NCI-H748 treated with DMSO at 0.1 percent for 48 hours (cell line): ENCODE data around the gene ATXN7L1.

Experiments
- DNase-seq: peaks from one replicate; lab custom pipeline; 2025; lab: John Stamatoyannopoulos, UW

ATXN7L1 gene

DNA sequence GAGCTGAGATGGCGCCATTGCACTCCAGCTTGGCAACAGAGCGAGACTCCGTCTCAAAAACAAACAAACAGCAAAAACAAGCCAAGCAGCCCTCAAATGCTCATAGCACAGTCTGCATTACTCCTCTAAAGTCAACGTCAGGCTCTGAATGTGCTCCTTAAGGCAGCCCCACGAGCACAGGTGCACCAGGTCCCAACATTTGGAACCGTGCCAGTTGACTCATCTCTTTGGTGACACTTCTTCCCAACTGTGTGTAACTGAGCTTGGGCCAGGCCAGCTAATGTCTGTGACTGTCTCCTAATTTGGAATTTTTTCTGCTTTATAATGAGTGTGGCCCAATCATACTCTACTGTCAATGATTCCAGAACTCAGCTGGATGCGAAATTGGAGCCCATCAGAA lies 228.8 kb downstream of the ATXN7L1 start:
- DNase-seq: peak; percentile 15

DNA sequence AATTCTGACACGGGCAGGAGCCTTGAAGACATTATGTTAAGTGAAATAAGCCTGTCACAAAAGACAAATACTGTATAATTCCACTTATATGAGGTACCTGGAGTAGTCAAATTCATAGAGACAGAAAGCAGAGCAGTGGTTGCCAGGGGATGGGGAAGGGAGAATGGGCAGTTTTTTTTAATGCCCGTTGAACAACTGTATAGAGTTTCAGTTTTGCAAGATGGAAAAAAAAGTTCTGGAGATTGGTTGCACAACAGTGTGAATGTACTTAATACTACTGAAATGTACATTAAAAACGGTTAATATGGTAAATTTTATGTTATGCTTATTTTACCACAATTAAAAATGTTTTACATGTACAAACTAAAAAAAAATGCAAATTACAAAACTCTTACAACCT lies 231.5 kb downstream of the ATXN7L1 start:
- no peak for DNase-seq

DNA sequence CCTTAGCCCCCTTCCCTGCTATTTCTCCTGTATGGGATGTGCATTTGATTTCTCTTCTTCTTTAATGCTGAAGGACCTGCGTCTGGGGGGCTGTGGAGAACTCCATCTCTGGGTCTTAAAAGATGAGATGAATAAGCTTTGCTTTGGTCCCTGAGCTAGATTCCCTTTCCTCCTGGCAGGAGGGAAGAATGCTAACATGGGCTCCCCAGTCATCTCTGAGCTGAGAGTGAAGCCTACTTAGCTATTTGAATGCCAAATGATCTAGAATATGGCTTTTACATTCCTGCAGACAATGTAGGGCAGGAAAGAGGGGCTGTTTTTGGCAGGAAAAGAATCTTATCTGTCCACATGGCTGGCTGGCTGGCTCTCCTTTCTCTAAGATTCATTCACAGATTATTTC lies 232.5 kb downstream of the ATXN7L1 start:
- DNase-seq: no peak

DNA sequence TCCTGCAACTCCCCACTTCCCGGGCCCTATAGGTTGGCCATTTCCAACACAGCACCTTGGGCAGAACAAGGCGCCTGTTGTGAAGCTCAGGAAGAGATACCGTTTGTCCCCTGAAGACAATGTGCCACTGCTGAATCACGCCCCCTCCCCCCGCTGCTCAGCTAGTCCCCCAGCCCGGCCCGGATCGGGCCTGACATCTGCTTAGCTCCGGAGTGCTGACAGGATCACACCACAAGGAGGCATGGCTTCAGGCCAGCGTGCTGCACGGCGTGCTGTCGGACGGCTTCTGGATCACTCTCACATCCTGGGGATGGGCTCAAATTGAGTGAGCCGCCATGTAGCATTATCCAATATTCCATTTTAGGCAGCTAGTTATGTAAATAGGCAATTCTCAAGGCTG lies 233.0 kb downstream of the ATXN7L1 start:
- no peak for DNase-seq

DNA sequence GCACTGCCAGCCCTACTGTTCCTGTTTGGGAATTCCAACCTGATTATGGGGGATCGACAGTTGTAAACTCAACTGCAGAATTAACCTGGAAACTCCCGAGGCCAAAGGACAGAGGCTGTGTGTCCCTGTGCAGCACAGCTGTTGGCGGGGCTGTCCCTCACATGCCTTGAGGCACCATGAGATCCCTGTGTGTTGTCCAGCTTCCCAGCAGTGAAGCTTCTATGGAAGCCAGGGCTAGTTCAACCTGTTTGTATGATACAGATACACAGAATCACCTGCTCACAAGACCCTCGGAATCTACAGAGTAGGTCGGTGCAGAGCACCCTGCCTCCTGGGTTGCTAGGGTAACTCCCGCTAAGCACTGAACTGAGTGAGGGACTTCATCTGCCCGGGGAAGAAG lies 234.1 kb downstream of the ATXN7L1 start:
- DNase-seq: no peak

- no peak for DNase-seq
These were observed 235.2 kb downstream of the ATXN7L1 start for GRCh38 chr7:105640956-105641810.

GRCh38 chr7:105639667-105640493 lies 236.5 kb downstream of the ATXN7L1 start:
- DNase-seq: no peak

DNA sequence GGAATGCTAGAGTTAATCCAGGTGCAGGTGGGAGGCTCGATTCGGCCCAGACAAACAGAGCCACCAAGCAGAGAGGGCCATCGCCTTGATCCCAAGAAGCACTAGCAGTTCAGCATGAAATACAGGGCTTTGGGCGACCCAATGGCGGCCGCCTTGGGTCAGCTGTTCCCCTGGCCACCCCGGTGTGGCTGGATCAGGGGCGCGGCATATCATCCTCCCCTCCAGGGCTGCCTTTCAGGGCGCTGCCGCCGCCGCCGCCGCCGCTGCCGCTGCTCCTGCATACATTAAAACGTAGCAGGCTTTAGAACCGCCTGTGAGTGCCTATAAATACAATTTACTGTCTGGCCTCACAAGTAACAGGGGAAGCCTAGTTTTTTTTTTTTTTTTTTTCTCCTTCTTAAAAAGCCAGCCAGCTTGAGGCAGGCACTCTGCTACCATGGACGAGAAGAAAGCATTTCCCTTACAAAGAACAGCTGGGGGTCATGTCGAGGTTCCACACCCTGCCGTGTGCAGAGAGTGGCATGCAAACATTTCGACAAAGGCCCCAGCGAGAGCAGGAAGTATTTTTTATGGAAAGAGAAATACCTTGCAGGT lies 237.4 kb downstream of the ATXN7L1 start:
- peak; percentile 61 for DNase-seq

- DNase-seq: no peak
These were observed 238.1 kb downstream of the ATXN7L1 start for GRCh38 chr7:105638334-105638733.

DNA sequence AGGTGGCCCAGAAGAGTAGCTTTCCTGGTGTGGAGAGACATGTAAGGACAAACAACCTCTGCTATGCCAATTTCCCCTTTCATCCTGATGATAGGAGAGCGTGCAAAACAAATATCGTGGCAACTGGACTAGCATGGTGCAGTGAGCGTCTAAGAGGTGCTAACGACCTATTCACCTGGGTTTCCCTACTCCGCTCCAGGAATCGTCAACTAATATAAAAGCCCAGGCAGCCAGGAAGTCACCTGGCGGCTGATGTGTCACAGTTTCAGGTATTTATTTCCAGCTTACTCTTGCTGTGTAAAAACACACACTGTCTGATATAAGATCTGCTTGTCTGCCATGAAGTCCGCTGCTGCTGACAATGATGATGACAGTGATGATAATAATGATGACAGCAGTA lies 238.6 kb downstream of the ATXN7L1 start:
- DNase-seq: peak; percentile 39

GRCh38 chr7:105636982-105637381 lies 239.4 kb downstream of the ATXN7L1 start:
- no peak for DNase-seq

DNA sequence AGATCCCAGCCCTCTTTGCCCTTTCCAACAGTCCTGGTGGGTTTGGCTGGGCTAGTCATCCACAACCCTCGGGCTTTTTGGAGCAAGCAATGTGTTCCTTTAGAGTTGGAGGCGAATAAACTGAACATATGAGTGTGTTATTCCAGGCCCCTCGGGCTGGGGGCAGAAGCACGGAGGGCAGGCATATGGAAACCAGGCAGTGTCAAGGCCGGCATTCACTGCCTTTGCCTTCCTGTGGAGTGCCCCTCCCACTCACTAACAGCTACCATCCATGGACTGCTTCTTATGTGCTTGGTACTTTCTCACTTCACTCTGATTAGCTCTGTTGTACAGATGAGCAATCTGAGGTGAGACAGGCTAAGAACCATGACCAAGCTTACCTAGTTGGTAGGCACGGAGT lies 241.2 kb downstream of the ATXN7L1 start:
- no peak for DNase-seq

- no peak for DNase-seq
These were observed 250.4 kb downstream of the ATXN7L1 start for GRCh38 chr7:105625986-105626385.

DNA sequence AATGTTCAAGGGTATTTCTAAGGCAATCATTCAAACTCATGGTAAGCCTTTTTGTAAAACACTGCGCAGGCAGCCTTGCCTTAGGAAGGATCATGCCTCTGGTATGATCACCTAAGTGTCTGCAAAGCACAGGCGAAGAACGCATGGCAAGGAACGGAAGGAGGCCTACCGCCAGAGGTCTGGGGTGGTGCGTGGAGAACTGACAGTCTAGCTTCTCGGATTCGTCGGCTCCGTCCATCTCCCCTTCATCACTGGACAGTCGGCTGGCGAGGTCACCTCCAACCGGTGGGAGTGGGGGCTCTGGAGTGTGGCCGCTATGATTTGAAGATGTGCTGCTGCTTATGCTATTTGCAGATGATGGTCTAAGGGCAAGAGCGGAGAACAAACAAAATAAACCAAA lies 252.5 kb downstream of the ATXN7L1 start:
- DNase-seq: no peak

- DNase-seq: no peak
These were observed 253.0 kb downstream of the ATXN7L1 start for GRCh38 chr7:105623378-105623777.

- no peak for DNase-seq
These were observed 254.2 kb downstream of the ATXN7L1 start for GRCh38 chr7:105622106-105622731.

DNA sequence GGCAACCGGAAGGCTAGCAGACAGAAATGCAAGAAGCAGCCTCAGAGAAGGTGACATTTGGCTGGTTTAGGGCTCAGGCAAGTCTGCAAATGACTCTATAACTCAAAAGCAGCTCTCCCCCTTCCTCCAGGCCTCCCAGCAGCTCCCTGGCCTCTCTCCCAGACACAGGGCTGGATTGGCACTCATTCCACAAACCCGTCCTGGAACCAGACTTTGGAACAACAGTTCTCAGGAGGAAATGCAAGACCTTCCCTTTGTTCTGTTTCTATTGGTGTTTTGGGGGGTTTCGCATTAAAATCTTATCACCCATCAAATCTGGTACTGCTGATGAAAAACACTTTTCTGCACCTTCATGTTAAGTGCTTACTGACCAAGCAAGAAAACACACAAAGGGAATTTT lies 254.8 kb downstream of the ATXN7L1 start:
- DNase-seq: no peak

DNA sequence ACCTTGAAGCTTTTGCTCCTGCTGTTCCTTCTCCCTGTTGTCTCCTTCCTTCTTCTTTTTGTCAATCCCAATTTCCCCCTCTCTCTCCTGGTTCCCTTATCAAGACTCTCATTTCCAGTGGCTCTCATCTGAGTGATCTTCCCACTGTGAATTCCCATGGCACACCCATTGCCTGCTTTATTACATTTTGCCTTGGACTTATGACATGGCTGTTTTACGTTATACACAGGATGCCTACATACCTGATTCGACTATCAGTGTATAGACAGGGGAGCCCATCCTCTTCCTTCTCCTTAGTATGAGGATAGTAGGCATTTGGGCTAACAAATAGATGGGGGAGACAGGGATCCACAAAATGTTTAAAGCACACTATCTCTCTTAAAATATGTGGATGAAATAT lies 255.2 kb downstream of the ATXN7L1 start:
- no peak for DNase-seq

DNA sequence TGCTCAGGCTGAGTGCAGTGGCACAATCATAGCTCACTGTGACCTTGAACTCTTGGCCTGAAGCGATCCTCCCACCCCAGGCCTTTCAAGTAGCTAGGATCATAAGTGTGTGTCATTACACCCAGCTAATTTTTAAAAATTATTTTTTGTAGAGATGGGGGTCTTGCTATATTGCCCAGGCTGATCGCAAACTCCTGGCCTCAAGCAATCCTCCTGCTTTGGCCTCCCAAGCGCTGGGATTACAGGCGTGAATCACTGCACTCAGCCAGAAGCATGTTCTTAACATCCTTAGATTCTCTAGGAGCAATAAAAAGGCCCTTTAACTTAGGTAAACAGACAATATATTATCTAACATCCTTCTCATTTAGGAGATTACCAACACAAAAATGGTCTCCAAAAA lies 256.8 kb downstream of the ATXN7L1 start:
- DNase-seq: no peak

GRCh38 chr7:105618016-105618296 lies 258.4 kb downstream of the ATXN7L1 start:
- no peak for DNase-seq

DNA sequence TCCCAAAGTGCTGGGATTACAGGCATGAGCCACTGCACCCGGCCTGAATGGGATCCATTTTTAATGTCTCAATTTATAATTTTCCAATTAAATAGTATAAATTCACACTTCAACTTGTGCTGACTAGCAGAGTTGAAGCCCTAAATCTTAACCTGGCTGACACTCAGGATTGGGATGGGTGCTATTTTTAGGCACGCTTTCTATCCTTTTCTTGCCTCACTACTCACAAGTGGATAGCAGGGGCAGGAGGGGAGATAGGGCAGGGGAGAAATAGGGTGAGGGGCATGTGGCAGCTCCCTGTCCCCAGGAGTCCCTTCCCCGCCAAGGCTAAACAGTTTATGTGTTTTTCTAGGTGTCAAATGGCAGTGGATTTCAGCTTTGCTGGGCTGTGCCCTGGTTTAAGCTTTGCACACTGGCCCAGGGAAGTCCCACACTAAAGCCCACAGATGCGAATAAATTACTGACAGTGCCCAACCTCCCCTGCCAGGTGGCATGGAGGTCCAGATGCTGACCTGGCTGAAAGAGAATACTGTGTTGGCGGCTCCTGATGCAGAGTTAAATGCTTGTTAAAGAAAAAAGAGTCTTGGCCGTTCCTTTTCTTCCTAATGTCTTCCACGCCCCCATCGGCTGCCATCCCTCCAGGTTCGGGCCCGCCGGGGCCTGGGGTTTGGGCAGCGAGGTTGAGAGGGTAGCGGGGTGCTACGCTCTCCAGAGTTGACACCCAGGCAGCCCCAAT lies 259.0 kb downstream of the ATXN7L1 start:
- DNase-seq: no peak

GRCh38 chr7:105614341-105614840 lies 262.0 kb downstream of the ATXN7L1 start:
- DNase-seq: no peak
